NCI-H460 (cell line): ENCODE measurements around the gene SLC26A6. TPM values are rescaled to one million over a fixed set of nuclear protein-coding genes. Genes with fewer than 3 reads are reported as not detected.
A peak's percentile ranks its signal among the peaks of the same experiment; 100 is the strongest.

ENCODE experiments used
- DNase-seq: peaks from one replicate; pipeline ENCODE4 v3.0.0-alpha.2; 2016; ENCODE audit warnings: low read depth; ENCODE audit errors: extremely low read depth
- total RNA-seq: library from RNA; depleted of rRNA; stranded (reverse); fragments of >200 nt; shearing (Covaris generic); gene quantifications from 2 replicates; pipeline ENCODE4 v1.2.3, GENCODE V29; 2014

SLC26A6 gene
- total RNA-seq, 1 experiment from 2014 or later = 9.4 TPM

GRCh38 chr3:48662145-48662752 is 27.0 kb upstream of the SLC26A6 start:
- no peak for DNase-seq

GRCh38 chr3:48661501-48662144 is 26.4 kb upstream of the SLC26A6 start:
- peak; percentile 33 for DNase-seq

GRCh38 chr3:48660800-48661400 is 25.6 kb upstream of the SLC26A6 start:
- DNase-seq = no peak

- DNase-seq = no peak
Observed at GRCh38 chr3:48656841-48657281, 21.6 kb upstream of the SLC26A6 start.

- DNase-seq = peak; percentile 66
Observed at GRCh38 chr3:48656061-48656840, 21.0 kb upstream of the SLC26A6 start.

GRCh38 chr3:48655606-48656005 is 20.3 kb upstream of the SLC26A6 start:
- DNase-seq = no peak

GRCh38 chr3:48655063-48655462 is 19.8 kb upstream of the SLC26A6 start:
- DNase-seq = no peak

GRCh38 chr3:48652923-48653715 is 17.9 kb upstream of the SLC26A6 start:
- DNase-seq = no peak

- DNase-seq = no peak
Observed at GRCh38 chr3:48651771-48652170, 16.5 kb upstream of the SLC26A6 start.

- DNase-seq = no peak
Observed at GRCh38 chr3:48650723-48651122, 15.5 kb upstream of the SLC26A6 start.

- DNase-seq = no peak
Observed at GRCh38 chr3:48648188-48648850, 13.1 kb upstream of the SLC26A6 start.

GRCh38 chr3:48647714-48648113 is 12.5 kb upstream of the SLC26A6 start:
- DNase-seq = no peak

- DNase-seq = no peak
Observed at GRCh38 chr3:48644898-48645760, 9.9 kb upstream of the SLC26A6 start.

- no peak for DNase-seq
Observed at GRCh38 chr3:48642605-48643004, 7.3 kb upstream of the SLC26A6 start.

GRCh38 chr3:48641396-48641795 is 6.1 kb upstream of the SLC26A6 start:
- no peak for DNase-seq

- DNase-seq = no peak
Observed at GRCh38 chr3:48639944-48640606, 4.8 kb upstream of the SLC26A6 start.

- no peak for DNase-seq
Observed at GRCh38 chr3:48637305-48637704, 2.0 kb upstream of the SLC26A6 start.

- no peak for DNase-seq
Observed at GRCh38 chr3:48636149-48636655, 941 bp upstream of the SLC26A6 start.
